B cell (primary cell): Measurements from ENCODE around the gene PRUNE2.

Experiments used
- CTCF ChIP-seq: fragments of 200-600 bp; IDR thresholded peaks from one replicate; pipeline ENCODE4 v1.8.0; 2022; ENCODE audit warnings: antibody characterized with exemption, mild to moderate bottlenecking
- EZH2 ChIP-seq: IDR thresholded peaks from 2 replicates; pipeline ENCODE4 v1.6.1; 2012; ENCODE audit warnings: borderline replicate concordance, low read depth, mild to moderate bottlenecking, moderate library complexity, low read length; ENCODE audit not compliant: insufficient read depth, poor library complexity, severe bottlenecking

GRCh38 chr9:76572151-76572550 is 333.8 kb downstream of the PRUNE2 start:
- TF ChIP-seq CTCF (no peak), EZH2 (no peak)
